KMS-11 (cell line): ENCODE measurements around the gene PHLDA2.

Source experiments
- H2AFZ ChIP-seq: fragments of 200-600 bp; sonication (generic); 2 replicates; pipeline ENCODE4 v1.6.1; 2016; ENCODE audit warnings: antibody characterized with exemption, mixed run types, low read depth
- H3K27ac ChIP-seq: fragments of 200-600 bp; sonication (generic); 2 replicates; pipeline ENCODE4 v1.6.1; 2016; ENCODE audit warnings: mild to moderate bottlenecking, mixed run types
- H3K27me3 ChIP-seq: fragments of 200-600 bp; sonication (generic); 2 replicates; pipeline ENCODE4 v1.6.1; 2017; ENCODE audit warnings: mild to moderate bottlenecking, low read depth, mixed run types, moderate library complexity; ENCODE audit not compliant: insufficient read depth
- H3K36me3 ChIP-seq: fragments of 200-600 bp; sonication (generic); 2 replicates; pipeline ENCODE4 v1.6.1; 2017; ENCODE audit warnings: mild to moderate bottlenecking, mixed run types; ENCODE audit not compliant: insufficient read depth
- H3K4me1 ChIP-seq: fragments of 200-600 bp; sonication (generic); 2 replicates; pipeline ENCODE4 v1.6.1; 2016; ENCODE audit warnings: mild to moderate bottlenecking, low read depth, mixed run types; ENCODE audit not compliant: poor library complexity, severe bottlenecking
- H3K4me2 ChIP-seq: fragments of 200-600 bp; sonication (generic); 2 replicates; pipeline ENCODE4 v1.7.0; 2016; ENCODE audit warnings: mild to moderate bottlenecking, mixed run types
- H3K4me3 ChIP-seq: fragments of 200-600 bp; sonication (generic); IDR thresholded peaks from 2 replicates; pipeline ENCODE4 v1.6.1; 2017; ENCODE audit warnings: low read depth, low read length, mixed read lengths; ENCODE audit not compliant: insufficient read depth
- H3K79me2 ChIP-seq: fragments of 200-600 bp; sonication (generic); 2 replicates; pipeline ENCODE4 v1.6.1; 2016; ENCODE audit warnings: low read depth, mixed run types; ENCODE audit not compliant: insufficient read depth
- H3K9ac ChIP-seq: fragments of 200-600 bp; sonication (generic); 2 replicates; pipeline ENCODE4 v1.6.1; 2016; ENCODE audit warnings: mild to moderate bottlenecking, mixed run types
- H4K20me1 ChIP-seq: fragments of 200-600 bp; sonication (generic); 2 replicates; pipeline ENCODE4 v1.6.1; 2016; ENCODE audit warnings: mild to moderate bottlenecking, mixed run types; ENCODE audit not compliant: insufficient read depth
- CTCF ChIP-seq: fragments of 200-600 bp; sonication (generic); conservative IDR thresholded peaks from 2 replicates; pipeline ENCODE4 v1.6.1; 2017; ENCODE audit warnings: low read depth, mild to moderate bottlenecking, antibody characterized with exemption, low read length, moderate library complexity, mixed read lengths

Gene PHLDA2

DNA sequence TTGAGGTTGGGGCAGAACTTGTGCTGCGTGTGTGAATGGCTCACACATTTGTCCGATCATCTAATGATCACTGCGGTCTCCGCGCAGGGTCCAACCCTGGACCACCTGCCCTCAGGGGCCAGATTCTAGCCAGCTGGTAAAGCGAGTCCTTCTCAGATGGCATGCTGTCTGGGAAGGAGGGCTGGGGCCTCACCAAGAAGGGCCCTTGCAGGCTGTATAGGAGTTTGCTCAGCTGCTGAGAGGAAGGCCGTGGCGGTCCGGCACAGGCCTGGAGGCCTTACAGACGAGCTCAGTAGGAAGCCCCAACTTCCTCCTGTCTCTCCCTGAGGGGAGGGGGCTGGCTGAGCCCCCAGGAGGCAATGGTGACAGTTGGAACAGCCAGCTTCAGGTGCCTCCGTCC is 13.7 kb downstream of the PHLDA2 start:
- no peaks in the 10 kb centered on the region for H3K79me2 ChIP-seq
- no peak overlapping the region for H2AFZ ChIP-seq
- H3K4me3 ChIP-seq: no peak overlapping the region
- no peaks in the 10 kb centered on the region for H3K36me3 ChIP-seq
- H3K9ac ChIP-seq: no peak overlapping the region
- no peak overlapping the region for H3K27ac ChIP-seq
- H4K20me1 ChIP-seq: no peaks in the 10 kb centered on the region
- no peak overlapping the region for H3K4me2 ChIP-seq
- peaks cover 4% of the 10 kb centered on the region; the same call in 1 of the 2 replicates for H3K27me3 ChIP-seq
- H3K4me1 ChIP-seq: no peaks in the 10 kb centered on the region
- no peak for TF ChIP-seq CTCF

DNA sequence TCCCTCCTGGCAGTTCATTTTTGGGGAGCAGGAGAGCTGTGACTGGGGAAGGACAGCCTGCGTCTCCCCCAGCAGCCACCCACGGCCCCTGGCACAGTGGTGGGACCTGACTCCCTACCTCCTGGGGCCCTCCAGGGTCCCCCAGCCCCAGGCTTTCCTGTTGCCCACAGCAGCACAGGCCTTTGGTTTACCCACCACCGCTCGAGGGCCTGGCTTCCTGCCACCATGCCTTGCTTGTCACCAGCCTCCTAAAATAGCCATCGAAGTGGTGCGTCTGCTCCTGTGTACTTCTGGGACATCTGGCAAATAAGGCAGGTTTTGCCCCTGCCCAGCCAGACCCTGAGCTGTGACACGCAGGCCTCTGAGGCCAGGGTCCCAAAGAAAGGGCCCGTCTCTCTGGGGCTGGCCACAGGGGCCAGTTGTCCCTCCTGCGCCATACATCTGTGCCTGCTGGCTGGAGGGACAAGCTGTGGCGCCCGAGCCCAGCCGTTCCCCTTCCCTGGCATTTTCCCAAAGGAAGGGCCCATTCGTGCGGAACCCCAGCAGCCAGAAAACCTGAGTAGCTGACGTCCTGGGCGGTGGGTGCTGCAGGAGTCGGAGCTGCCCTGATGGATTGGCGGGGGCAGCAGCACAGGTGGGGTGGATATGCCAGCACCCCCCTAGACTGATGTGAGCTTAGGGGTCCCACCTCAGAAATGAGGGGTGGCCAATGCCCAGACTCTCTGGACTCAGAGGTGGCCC is 14.6 kb downstream of the PHLDA2 start:
- no peak for TF ChIP-seq CTCF
- no peak overlapping the region for H2AFZ ChIP-seq
- peaks cover 4% of the 10 kb centered on the region; the same call in 1 of the 2 replicates for H3K27me3 ChIP-seq
- no peak overlapping the region for H3K4me2 ChIP-seq
- no peaks in the 10 kb centered on the region for H3K79me2 ChIP-seq
- no peak overlapping the region for H3K9ac ChIP-seq
- H3K27ac ChIP-seq: no peak overlapping the region
- no peaks in the 10 kb centered on the region for H3K4me1 ChIP-seq
- no peak overlapping the region for H3K4me3 ChIP-seq
- H3K36me3 ChIP-seq: no peaks in the 10 kb centered on the region
- H4K20me1 ChIP-seq: no peaks in the 10 kb centered on the region

GRCh38 chr11:2913776-2914175 is 15.4 kb downstream of the PHLDA2 start:
- no peaks in the 10 kb centered on the region for H3K36me3 ChIP-seq
- no peaks in the 10 kb centered on the region for H4K20me1 ChIP-seq
- H2AFZ ChIP-seq: no peak overlapping the region
- H3K9ac ChIP-seq: no peak overlapping the region
- H3K4me3 ChIP-seq: no peak overlapping the region
- no peaks in the 10 kb centered on the region; the same call in 1 of the 2 replicates for H3K27me3 ChIP-seq
- no peak overlapping the region for H3K27ac ChIP-seq
- no peak overlapping the region for H3K4me2 ChIP-seq
- H3K79me2 ChIP-seq: no peaks in the 10 kb centered on the region
- H3K4me1 ChIP-seq: no peaks in the 10 kb centered on the region
- no peak for TF ChIP-seq CTCF

- Histone ChIP-seq H2AFZ (no peak overlapping the region), H3K4me1 (no peaks in the 10 kb centered on the region), H3K27ac (no peak overlapping the region), H3K4me3 (no peak overlapping the region), H3K9ac (no peak overlapping the region), H3K4me2 (no peak overlapping the region), H3K27me3 (no peaks in the 10 kb centered on the region; the same call in 1 of the 2 replicates), H4K20me1 (no peaks in the 10 kb centered on the region), H3K79me2 (no peaks in the 10 kb centered on the region), H3K36me3 (no peaks in the 10 kb centered on the region)
- no peak for TF ChIP-seq CTCF
Observed at GRCh38 chr11:2913019-2913431, 16.2 kb downstream of the PHLDA2 start.
